Nephron (organoid): ENCODE measurements around the gene PRDM16.
"Not testable (repeated sequence)": the region's sequence is repeated elsewhere in the genome, so short reads cannot be mapped to it uniquely, and the experiment has no call there.

Source experiments
- H3K27ac Mint-ChIP-seq, 3 experiments: 2 replicates each; pipeline ENCODE4 v1.8.0; 2020; ENCODE audit warnings: mixed read lengths in 3 of 3, mild to moderate bottlenecking in 2 of 3, moderate library complexity in 1 of 3
- H3K27me3 Mint-ChIP-seq: 2 replicates; pipeline ENCODE4 v1.8.0; 2021; ENCODE audit warnings: low read depth, mild to moderate bottlenecking, moderate library complexity, mixed read lengths
- H3K36me3 Mint-ChIP-seq: 2 replicates; pipeline ENCODE4 v1.8.0; 2020; ENCODE audit warnings: low read depth, mixed read lengths
- H3K4me1 Mint-ChIP-seq: 2 replicates; pipeline ENCODE4 v1.8.0; 2020; ENCODE audit warnings: mixed read lengths
- H3K4me3 Mint-ChIP-seq, 3 experiments: 2 replicates each; pipeline ENCODE4 v1.8.0; 2020; ENCODE audit warnings: mild to moderate bottlenecking in 3 of 3, mixed read lengths in 3 of 3, moderate library complexity in 2 of 3
- H3K9me3 Mint-ChIP-seq: 2 replicates; pipeline ENCODE4 v1.8.0; 2020; ENCODE audit warnings: mixed read lengths
- TF ChIP-seq, protein P1 (sequence below), 3 experiments: fragments of 200-600 bp; sonication (generic); IDR thresholded peaks; one replicate each; pipeline ENCODE4 v1.5.0; 2021; ENCODE audit warnings: antibody characterized with exemption in 3 of 3; ENCODE audit not compliant: unreplicated experiment in 3 of 3

PRDM16 gene

DNA sequence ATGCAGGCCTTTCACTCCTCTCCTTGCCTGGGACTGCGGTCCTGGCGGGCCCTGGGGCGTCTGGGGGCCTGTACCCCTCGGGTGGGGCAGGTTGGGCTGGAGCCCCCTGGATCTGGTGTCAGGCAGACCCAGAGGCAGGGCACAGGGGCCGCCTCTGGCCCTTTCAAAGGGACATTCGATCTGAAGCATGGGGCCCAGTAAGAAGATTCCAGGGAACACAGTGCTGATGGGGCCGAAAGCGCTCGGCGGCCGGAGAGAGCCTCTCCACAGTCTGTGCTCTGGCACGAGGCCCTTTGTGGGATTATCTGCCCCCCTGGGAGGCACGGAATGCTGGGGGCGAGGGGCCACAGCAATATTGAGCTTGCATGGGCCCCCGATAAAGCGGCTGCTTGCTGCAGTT, 15.2 kb downstream of the PRDM16 start:
- H3K4me1 Mint-ChIP-seq, result peaks cover 19% of the 10 kb centered on the region
- H3K27me3 Mint-ChIP-seq, result peaks cover 37% of the 10 kb centered on the region
- H3K4me3 Mint-ChIP-seq, result no peak overlapping the region
- H3K9me3 Mint-ChIP-seq, result no peaks in the 10 kb centered on the region
- no peak overlapping the region for H3K27ac Mint-ChIP-seq
- no peaks in the 10 kb centered on the region for H3K36me3 Mint-ChIP-seq
- TF ChIP-seq, protein P1, sequence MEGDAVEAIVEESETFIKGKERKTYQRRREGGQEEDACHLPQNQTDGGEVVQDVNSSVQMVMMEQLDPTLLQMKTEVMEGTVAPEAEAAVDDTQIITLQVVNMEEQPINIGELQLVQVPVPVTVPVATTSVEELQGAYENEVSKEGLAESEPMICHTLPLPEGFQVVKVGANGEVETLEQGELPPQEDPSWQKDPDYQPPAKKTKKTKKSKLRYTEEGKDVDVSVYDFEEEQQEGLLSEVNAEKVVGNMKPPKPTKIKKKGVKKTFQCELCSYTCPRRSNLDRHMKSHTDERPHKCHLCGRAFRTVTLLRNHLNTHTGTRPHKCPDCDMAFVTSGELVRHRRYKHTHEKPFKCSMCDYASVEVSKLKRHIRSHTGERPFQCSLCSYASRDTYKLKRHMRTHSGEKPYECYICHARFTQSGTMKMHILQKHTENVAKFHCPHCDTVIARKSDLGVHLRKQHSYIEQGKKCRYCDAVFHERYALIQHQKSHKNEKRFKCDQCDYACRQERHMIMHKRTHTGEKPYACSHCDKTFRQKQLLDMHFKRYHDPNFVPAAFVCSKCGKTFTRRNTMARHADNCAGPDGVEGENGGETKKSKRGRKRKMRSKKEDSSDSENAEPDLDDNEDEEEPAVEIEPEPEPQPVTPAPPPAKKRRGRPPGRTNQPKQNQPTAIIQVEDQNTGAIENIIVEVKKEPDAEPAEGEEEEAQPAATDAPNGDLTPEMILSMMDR (IDR thresholded peaks at IDR 0.05; ENCODE audit: unreplicated experiment in 3 of 3), result no peak

DNA sequence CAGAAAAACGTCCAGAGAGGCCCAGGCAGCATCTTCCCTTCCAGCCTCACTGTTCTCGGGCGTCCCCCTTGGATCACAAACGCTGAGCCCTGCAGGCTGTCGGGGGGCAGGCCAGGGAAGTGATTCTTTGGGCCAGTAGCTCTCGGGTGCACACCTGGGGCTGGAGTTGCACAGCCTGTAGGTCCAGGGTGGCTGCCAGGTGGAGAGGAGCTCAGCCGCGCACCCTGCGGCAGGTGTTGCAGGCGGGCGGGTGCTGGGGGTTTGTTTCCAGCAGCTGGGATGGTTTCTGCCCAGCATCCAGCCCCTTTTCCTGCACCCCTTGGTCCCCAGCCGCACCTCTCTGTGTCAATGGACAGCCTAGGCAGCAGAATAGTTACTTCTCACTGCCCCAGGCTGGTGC, 15.7 kb downstream of the PRDM16 start:
- Mint-ChIP-seq H3K36me3 (no peaks in the 10 kb centered on the region), H3K9me3 (no peaks in the 10 kb centered on the region), H3K27ac (no peak overlapping the region), H3K27me3 (peaks cover 36% of the 10 kb centered on the region), H3K4me1 (peaks cover 18% of the 10 kb centered on the region), H3K4me3 (no peak overlapping the region)
- TF ChIP-seq, protein P1 (IDR thresholded peaks at IDR 0.05; ENCODE audit: unreplicated experiment in 3 of 3), result no peak

DNA sequence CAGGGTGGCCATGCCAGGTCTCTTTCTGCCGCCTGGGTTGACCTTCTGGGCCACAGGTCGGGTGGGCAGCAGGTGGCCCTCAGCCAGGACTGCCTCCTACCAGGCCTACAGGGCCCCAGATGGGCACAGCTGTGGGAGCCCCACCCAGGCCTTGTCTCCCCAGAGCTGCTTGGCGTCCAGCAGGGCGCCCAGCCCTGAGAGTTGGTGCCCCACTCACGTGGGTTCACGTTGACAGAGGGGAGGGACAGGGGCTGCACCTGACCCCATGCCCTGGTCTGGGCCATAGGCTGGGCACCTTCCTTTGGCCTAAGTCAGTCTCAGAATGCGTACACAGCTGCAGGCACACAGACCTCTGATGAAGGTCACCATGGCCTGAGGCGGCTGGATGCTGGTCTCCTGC, 16.7 kb downstream of the PRDM16 start:
- no peaks in the 10 kb centered on the region for H3K36me3 Mint-ChIP-seq
- peaks cover 10% of the 10 kb centered on the region for H3K4me1 Mint-ChIP-seq
- H3K27me3 Mint-ChIP-seq, result peaks cover 32% of the 10 kb centered on the region
- TF ChIP-seq, protein P1 (IDR thresholded peaks at IDR 0.05; ENCODE audit: unreplicated experiment in 3 of 3), result no peak
- no peaks in the 10 kb centered on the region for H3K9me3 Mint-ChIP-seq
- no peak overlapping the region for H3K4me3 Mint-ChIP-seq
- H3K27ac Mint-ChIP-seq, result no peak overlapping the region

DNA sequence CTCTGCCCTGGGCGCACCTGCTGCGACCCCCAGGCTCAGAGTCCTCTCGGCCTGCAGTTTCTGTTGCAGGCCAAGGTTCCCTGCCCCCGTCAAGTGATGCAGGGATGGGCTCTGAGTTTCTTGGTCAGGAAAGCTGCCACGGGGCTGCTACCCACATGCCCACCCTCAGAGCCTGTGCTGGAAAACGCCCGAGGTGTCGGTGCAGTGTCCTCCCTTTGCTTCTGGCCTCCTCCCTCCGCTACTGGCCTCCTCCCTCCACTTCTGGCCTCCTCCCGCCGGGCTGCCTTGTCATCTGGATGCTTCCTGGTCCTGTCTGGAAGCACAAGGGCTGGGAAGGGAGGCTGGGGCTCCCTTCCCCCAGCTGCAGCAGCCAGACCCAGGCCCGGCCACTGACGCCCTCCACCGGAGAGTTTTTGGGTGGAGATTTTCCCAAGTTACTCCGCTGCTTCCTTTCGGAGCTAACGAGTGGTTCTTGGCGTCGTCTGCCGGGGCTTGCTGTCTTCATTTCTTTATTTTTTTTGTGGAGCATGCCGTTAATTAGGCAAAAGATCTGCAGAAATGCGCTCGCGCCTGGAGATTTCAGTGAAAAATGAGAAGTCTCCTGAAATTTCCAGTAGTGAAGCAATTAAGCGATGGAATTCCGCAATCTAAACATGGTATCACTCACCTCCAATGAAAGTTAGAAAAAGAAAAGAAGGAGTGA, 17.4 kb downstream of the PRDM16 start:
- H3K4me1 Mint-ChIP-seq, result peaks cover 10% of the 10 kb centered on the region
- no peak overlapping the region for H3K27ac Mint-ChIP-seq
- H3K36me3 Mint-ChIP-seq, result no peaks in the 10 kb centered on the region
- H3K9me3 Mint-ChIP-seq, result no peaks in the 10 kb centered on the region
- TF ChIP-seq, protein P1 (IDR thresholded peaks at IDR 0.05; ENCODE audit: unreplicated experiment in 3 of 3), result no peak
- H3K27me3 Mint-ChIP-seq, result peaks cover 33% of the 10 kb centered on the region
- H3K4me3 Mint-ChIP-seq, result no peak overlapping the region

DNA sequence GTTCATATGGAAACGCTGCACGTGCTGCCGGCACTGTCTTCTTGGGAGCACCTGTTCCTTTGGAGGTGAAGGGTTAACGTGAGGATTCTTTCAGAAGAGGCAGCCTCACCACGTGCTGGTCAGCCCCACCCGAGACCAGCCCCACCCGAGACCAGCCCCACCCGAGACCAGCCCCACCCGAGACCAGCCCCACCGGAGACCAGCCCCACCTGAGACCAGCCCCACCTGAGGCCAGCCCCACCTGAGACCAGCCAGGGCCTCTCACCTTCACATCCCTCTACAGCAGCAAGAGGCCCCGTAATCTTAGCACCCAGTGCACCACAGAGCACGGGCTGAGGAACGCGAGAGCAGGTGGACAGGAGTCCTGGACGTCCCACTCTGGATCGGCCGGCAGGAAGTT, 18.0 kb downstream of the PRDM16 start:
- H3K36me3 Mint-ChIP-seq, result no peaks in the 10 kb centered on the region
- H3K27me3 Mint-ChIP-seq, result peaks cover 33% of the 10 kb centered on the region
- H3K9me3 Mint-ChIP-seq, result no peaks in the 10 kb centered on the region
- no peak overlapping the region for H3K27ac Mint-ChIP-seq
- TF ChIP-seq, protein P1 (IDR thresholded peaks at IDR 0.05; ENCODE audit: unreplicated experiment in 3 of 3), result no peak
- peaks cover 10% of the 10 kb centered on the region for H3K4me1 Mint-ChIP-seq
- no peak overlapping the region for H3K4me3 Mint-ChIP-seq

DNA sequence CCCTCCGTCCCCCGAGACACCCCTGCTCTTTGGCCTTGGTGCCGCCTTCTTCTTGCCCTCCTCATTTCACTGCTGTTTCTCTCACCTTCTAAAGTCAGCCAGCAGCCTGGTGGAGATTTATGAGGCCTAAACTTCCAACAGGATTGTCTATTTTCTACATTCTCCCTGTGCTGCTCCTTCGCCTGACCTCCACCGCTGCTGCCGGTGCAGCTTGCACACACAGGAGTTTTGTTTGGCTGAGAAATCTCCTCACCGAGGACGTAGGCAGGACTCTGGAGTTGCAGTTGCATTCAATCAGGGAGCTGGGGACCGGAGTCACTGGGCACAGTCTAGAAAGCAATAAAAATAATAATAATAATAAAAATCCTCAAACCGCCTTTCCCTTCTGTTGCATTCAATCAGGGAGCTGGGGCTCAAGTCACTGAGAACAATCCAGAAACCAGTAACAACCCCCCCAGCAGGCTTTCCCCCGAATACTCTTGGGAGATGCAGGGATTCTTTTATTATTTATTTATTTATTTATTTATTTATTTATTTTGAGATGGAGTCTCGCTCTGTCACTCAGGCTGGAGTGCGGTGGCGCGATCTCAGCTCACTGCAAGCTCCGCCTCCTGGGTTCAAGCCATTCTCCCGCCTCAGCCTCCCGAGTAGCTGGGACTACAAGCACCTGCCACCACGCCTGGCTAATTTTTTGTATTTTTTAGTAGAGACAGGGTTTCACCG, 19.1 kb downstream of the PRDM16 start:
- H3K4me3 Mint-ChIP-seq, H3K36me3 Mint-ChIP-seq, H3K27ac Mint-ChIP-seq, H3K4me1 Mint-ChIP-seq, H3K9me3 Mint-ChIP-seq: not testable (repeated sequence)
- H3K27me3 Mint-ChIP-seq, result peaks cover 42% of the 10 kb centered on the region
